Head of caudate nucleus (tissue), 42 donors: ENCODE results near the gene CCSER2.

Experiments
- DNase-seq, 42 donors: peaks; one replicate each; pipeline versions ENCODE4 v3.0.0 to v3.0.0-alpha.2; 2020 to 2021; ENCODE audit warnings: mixed read lengths in 7 of 42
- intact Hi-C: fragments of 100-400 bp; cut with DNase I; formaldehyde crosslinking; loops from one replicate; pipeline ENCODE4 v1.15.0; 2022

Gene CCSER2

GRCh38 chr10:84530724-84531325, 202.4 kb downstream of the CCSER2 start:
- intact Hi-C loops: no loop called here

GRCh38 chr10:84531396-84531795, 203.0 kb downstream of the CCSER2 start:
- intact Hi-C loops: no loop called here
- DNase-seq: no peak

More at GRCh38 chr10:84530724-84531325, 202.4 kb downstream of the CCSER2 start:
- no peak for DNase-seq

DNA sequence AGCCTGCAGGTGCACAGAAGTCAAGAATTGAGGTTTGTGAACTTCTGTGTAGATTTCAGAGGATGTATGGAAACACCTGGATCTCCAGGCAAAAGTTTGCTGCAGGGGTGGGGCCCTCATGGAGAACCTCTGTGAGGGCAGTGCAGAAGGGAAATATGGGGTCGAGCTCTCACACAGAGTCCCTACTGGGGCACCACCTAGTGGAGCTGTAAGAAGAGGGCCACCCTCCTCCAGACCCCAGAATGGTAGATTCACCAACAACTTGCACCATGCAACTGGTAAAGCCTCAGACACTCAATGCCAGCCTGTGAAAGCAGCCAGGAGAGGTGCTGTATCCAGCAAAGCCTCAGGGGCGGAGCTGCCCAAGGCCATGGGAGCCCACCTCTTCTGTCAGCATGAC, 205.8 kb downstream of the CCSER2 start:
- intact Hi-C loops: no loop called here
- peak in 1 of 42 donors; percentile 23 for DNase-seq

DNA sequence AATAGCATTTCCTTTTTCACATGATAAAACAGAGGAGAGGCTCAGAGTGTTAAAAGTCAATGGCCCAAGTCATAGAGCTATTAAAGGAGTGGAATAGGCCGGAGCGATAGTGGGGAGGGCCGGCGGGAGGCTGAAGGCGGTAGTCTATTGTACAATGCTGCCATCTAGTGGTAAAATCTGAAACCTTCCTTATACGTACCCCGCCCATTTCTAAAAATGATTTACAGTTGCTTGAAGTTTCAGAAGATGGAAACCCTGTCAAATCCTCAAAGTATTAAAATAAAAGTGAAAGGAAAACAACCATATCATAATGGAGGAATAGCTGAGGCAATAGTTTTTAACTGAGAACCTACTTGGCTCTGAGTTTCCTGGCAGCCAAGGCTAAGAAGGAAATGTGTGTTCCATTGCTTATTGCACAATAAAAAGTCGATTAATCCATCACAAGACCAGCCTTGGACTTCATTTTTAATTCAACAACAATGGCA, 209.1 kb downstream of the CCSER2 start:
- peak in 34 of 42 donors; percentile 26 to 82 (median 55) for DNase-seq
- intact Hi-C loops: loop anchor here (5.0 kb wide), 2 partner anchors 165 to 270 kb away; no protein-coding TSS in a partner anchor

DNA sequence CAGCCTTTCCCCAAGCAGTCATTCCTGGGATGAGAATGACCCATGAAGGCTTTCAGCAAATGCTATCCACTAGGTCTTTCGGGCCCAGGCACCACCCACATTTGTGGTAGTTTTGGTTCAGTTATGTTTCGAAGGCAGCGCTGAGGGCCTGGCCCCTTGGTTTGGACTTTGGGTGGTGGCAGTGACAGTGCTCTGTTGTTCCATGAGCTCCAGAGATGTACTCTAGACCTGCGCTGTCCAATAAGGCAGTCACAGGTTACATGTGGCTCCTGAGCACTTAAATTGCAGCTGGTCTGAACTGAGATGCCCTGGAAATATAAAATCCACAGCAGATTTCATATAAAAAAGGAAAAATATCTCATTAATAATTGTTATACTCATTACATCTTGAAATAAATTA, 209.6 kb downstream of the CCSER2 start:
- peak in 1 of 42 donors; percentile 36 for DNase-seq
- intact Hi-C loops: loop anchor here (5.0 kb wide), 2 partner anchors 166 to 271 kb away; no protein-coding TSS in a partner anchor

DNA sequence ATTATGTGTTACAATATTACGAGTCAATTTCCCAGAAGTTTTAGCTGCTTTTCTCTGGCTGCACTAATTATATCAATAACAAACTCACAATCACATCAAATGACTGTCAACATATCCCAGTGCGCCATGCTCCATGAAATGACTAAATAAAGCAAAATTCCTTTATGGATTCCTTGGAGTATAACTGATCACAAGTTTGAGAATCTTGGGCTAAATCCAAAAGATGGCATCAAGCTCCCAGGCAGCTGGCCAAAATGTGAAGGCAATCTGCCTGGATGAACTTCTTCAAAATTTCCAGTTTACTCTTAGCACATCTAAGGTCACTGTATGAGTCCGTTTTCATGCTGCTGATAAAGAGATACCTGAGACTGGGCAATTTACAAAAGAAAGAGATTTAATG, 210.8 kb downstream of the CCSER2 start:
- peak in 1 of 42 donors; percentile 40 for DNase-seq
- intact Hi-C loops: loop anchor here (5.0 kb wide), 2 partner anchors 167 to 272 kb away; no protein-coding TSS in a partner anchor

DNA sequence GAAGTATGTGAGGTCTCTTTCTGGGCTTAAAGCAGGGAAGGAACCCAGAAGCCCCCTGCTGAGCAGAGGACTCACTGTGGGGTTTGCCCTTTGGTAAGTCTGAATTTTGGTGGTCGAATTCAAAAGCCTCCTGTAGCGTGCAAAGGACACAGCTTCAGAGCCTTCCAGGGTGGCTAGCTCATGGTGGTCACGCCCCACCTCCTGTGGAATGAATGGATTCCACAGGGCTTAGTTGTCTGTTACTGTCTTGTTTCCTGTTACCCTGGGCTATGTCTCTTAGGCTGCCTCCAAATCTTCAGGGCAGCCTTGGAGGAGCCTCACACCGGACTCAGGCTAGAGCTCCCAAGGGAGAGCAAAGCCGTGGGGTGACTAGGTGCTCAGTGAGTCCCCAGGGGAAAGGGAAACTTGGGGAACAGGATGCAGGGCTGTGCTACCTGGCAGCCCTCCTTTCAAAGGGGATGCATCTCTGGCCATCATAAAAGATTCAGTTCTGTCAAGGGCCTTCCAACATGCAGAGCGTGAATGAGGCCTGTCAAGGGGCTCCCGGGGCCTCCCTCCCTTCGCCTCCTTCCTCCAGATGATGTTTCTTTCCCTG, 211.7 kb downstream of the CCSER2 start:
- intact Hi-C loops: loop anchor here (5.0 kb wide), 1 partner anchor 183 kb away; no protein-coding TSS in a partner anchor
- peak in 1 of 42 donors; percentile 30 for DNase-seq

GRCh38 chr10:84540617-84541288, 212.4 kb downstream of the CCSER2 start:
- intact Hi-C loops: loop anchor here (5.0 kb wide), 1 partner anchor 183 kb away; no protein-coding TSS in a partner anchor
- DNase-seq: peak; percentile 45 to 88 (median 77)

DNA sequence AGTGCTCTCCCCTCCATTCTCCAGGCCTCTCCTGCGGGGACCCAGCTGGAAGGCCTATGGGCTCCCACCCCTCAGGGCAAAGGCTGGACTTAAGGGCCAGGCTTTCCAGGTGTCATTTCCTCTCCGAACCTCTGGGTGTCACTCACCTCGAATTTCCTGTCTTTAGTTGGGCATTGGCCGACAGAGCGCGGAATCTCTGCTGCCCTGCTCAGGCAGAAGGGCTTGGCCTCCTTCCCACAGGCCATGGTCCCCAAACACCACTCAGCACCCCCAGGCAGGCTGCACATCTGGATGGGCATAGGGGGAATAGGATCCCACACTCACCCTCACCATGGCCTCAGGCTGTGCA, 212.9 kb downstream of the CCSER2 start:
- intact Hi-C loops: loop anchor here (5.0 kb wide), 1 partner anchor 184 kb away; no protein-coding TSS in a partner anchor

DNA sequence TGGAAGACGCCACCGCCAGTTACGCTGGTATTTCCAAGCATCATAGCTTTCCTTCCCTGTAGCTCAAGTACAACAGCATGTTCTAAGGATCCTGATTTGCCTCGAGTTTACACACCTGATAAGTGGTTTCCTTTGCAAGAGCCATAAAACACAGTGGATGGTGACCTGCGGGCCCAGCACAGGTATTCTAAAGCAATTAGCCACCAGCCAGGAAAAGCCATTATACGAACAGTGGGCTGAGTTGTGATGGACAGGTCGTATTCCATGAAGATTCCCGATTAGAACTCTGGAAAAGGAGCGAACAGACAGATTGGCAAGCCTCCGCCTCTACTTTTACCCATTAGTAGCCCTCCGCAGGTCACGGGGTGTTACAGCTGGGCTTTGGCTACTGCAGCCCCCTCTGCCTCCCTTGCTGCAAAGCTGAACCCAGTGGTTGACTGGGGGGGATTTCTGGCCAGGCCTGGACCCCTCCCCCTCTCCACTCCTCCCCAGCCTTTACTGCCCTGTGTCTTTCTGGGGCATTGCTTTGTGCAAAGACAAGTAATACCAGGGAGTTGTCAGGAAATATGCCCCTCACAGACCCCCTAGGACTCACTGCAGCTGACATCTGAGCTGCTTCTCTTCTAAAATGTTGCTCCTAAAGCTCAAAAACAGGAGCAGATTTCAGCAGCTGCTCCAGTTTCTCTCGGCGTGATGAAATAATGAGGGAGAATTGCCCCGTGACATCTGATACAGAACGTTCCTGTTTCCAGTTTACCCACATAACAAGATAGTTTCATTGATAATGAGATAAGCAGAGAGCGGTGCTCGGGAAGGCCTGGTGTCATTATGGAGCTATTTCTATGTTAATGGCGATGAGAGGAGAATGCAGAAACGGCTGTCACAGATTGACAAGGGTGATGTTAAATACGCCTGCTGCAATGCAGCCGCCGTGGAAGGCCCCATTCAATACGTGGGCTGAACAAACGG, 214.4 kb downstream of the CCSER2 start:
- intact Hi-C loops: loop anchor here (5.0 kb wide), 1 partner anchor 186 kb away; no protein-coding TSS in a partner anchor
- DNase-seq: peak in 10 of 42 donors; percentile 15 to 55 (median 36)

More for the DNA sequence above, 212.9 kb downstream of the CCSER2 start:
- peak in 1 of 42 donors; percentile 38 for DNase-seq

DNA sequence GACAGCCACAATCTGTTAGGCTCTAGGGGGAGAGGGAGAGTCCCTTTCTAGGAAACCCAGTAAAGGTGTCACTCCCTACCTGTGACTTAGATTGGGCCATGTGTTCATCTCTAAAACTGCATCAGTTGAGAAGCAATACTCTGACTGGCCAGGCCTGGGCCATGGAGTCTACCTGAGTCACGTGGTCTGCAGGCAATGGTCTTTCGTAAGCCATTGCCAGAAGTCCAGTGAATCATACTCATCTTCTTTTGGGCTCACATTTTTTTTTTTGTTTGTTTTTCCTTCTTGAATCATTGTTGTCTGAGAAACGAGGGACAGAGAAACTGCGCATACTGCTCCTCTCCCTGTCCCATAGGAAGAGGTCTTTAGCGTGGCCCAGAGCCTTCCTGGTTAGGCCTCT, 215.6 kb downstream of the CCSER2 start:
- intact Hi-C loops: loop anchor here (5.0 kb wide), 1 partner anchor 187 kb away; no protein-coding TSS in a partner anchor

DNA sequence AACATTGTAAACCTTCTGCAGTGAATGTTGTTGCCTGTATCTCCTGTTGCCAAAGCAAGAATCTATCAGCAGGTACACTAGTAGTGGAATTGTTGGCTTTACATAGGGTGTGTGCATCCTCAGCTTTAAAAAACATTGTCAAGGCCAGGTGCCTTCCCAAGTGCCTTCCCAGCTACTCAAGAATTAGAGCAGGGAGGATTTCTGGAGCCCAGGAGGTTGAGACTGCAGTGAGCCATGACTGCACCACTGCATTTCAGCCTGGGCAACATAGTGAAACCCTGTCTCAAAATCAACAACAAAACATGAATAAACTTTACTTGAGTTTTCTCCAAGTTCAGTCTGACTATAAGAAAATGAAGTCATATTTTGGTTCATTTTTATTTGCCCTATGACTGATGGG, 217.3 kb downstream of the CCSER2 start:
- intact Hi-C loops: no loop called here
- DNase-seq: peak in 1 of 42 donors; percentile 24

More for the DNA sequence above, 215.6 kb downstream of the CCSER2 start:
- peak in 1 of 42 donors; percentile 7 for DNase-seq

- intact Hi-C loops: no loop called here
- peak in 1 of 42 donors; percentile 28 for DNase-seq
These were observed 218.2 kb downstream of the CCSER2 start for GRCh38 chr10:84546609-84547008.

- intact Hi-C loops: no loop called here
- DNase-seq: peak in 1 of 42 donors; percentile 34
These were observed 219.2 kb downstream of the CCSER2 start for GRCh38 chr10:84547616-84548015.

DNA sequence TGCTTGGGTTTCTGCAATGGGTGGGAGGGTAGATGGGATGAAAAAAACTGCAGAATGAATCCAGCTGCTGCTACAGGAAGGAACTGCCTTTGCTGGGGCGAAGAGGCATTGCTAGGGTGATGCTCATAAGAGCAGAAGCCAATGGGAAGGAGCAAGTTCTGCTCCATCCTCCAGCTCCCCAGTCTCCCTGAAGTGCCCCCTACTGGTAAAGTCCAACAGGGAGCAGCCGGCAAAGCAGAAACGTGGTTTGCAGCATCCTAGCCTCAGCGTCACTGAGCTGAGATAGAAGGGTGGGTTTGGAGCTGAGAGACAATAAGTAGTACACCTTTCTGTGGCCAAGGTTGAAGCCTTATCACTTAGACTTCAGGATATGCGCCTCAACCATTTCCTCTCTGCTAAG, 220.5 kb downstream of the CCSER2 start:
- intact Hi-C loops: no loop called here
- DNase-seq: peak in 1 of 42 donors; percentile 47

GRCh38 chr10:84549368-84550165, 221.2 kb downstream of the CCSER2 start:
- intact Hi-C loops: no loop called here
- peak in 1 of 42 donors; percentile 37 for DNase-seq

DNA sequence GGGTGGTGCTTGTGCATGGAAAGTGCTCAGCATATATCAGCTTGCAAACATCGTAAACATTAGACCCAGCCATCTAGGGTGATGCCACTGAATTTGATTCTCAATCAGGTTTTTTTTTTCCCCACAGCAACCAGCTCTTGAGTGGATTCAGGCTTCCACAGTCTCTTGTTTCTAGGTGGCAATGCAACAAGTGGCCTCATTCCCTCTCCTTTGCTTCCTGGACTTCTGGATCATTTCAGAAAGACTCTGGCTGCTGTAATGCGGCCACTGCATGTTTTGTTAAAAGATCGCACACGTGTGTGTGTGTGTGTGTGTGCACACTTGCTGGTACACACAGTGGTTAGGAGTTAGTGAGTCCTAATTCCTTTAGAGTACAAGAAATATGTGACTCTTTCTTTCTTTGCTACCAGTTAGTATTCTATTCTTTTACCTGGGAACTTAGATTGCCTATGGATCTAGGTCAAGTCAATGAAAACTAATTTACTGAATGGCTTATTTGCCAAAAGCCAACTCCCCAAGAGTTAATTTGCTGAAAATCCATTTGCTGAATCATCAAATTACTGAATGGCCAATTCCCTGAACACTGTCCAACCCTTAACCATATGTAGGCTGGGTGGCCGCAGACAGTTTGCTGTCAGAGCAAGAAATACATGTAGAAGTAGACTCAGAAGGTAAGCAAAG, 222.5 kb downstream of the CCSER2 start:
- no peak for DNase-seq
- intact Hi-C loops: no loop called here
